ENCODE measurements around the gene ZMAT5.

The ZMAT5 gene

DNA sequence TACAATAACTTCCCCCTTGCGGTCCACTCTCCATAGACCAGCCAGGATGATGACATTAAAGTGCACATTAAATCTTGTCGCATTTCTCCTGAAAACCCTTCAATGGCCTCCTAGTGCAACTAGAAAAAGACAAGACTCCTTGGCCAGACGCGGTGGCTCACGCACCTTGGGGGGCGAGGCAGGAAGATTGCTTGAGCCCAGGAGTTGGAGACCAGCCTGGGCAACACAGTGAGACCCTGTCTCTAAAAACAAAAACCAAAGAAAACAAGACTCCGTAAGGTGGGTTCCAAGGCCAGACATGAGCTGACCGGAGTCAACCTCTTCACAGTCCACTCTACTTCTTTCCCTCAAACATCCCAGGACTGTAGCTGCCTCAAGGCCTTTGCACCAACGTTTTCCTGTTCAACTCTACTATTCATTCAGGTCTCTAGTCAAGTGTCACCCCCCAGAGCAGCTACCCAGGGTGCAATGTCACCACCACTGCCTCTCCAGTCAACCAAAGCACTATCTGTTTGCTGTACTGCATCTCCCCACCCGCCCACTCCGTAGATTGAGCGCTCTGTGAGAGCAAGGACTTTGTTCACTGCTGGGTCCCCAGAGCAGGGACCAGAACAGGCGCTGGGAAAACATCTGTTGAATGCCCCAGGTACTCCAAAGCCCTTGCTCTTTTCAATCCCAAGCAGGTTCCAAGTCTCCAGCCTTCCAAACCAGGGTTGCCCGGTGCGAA is 739 bp downstream of the ZMAT5 start:
- H3K36me3 ChIP-seq (ENCODE audit: control insufficient read depth, insufficient read depth, low read length), result no peaks in the 10 kb centered on the region
- H3K79me2 ChIP-seq (ENCODE audit: control insufficient read depth, insufficient read depth, low read length), result peaks cover 10% of the 10 kb centered on the region
- H2BK120ac ChIP-seq (ENCODE audit: low read depth, low read length), result no peak overlapping the region
- peaks cover 9% of the 10 kb centered on the region for H3K79me1 ChIP-seq (ENCODE audit: low read length)
- no peak for DNase-seq
- H3K23ac ChIP-seq (ENCODE audit: low read length), result no peak overlapping the region
- peaks cover 4% of the 10 kb centered on the region for H3K4me1 ChIP-seq (ENCODE audit: control insufficient read depth, low read depth, low read length)
- peak overlapping the region; percentile 23 for H4K5ac ChIP-seq (ENCODE audit: low read length)
- H2BK15ac ChIP-seq (replicated peaks; ENCODE audit: low read depth), result no peak overlapping the region
- H3K27ac ChIP-seq (ENCODE audit: low read depth, low read length), result no peak overlapping the region
- peak overlapping the region; percentile 41 for H3K4ac ChIP-seq (ENCODE audit: low read depth, low read length)
- H3K27me3 ChIP-seq (ENCODE audit: insufficient read depth, low read length, poor library complexity), result no peaks in the 10 kb centered on the region
- no peak overlapping the region for H4K8ac ChIP-seq (ENCODE audit: low read depth, low read length)
- H3K9ac ChIP-seq (ENCODE audit: low read length), result peak overlapping the region; percentile 90
- H2AK5ac ChIP-seq (ENCODE audit: low read length), result no peak overlapping the region
- peak overlapping the region; percentile 84 for H3K4me2 ChIP-seq (ENCODE audit: low read length)
- peak overlapping the region; percentile 16 for H3K18ac ChIP-seq (ENCODE audit: low read length)
- peak overlapping the region; percentile 74 for H3K4me3 ChIP-seq (ENCODE audit: low read length)
- no CpG with 5 or more reads among the region's 15 CpGs for WGBS (ENCODE audit: extremely low coverage, insufficient coverage, low lambda C conversion rate)
- no peak overlapping the region for H2BK5ac ChIP-seq (ENCODE audit: low read length)
- H3K56ac ChIP-seq (ENCODE audit: low read length), result peak overlapping the region; percentile 95

GRCh38 chr22:29762263-29762662 is 4.5 kb downstream of the ZMAT5 start:
- Histone ChIP-seq H3K4me2 (ENCODE audit: low read length) (no peak overlapping the region), H3K79me1 (ENCODE audit: low read length) (no peaks in the 10 kb centered on the region), H3K23ac (ENCODE audit: low read length) (no peak overlapping the region), H2BK5ac (ENCODE audit: low read length) (no peak overlapping the region), H3K27me3 (ENCODE audit: insufficient read depth, low read length, poor library complexity) (no peaks in the 10 kb centered on the region), H3K4ac (ENCODE audit: low read depth, low read length) (no peak overlapping the region), H2BK15ac (replicated peaks; ENCODE audit: low read depth) (no peak overlapping the region), H3K56ac (ENCODE audit: low read length) (no peak overlapping the region), H3K27ac (ENCODE audit: low read depth, low read length) (no peak overlapping the region), H3K9ac (ENCODE audit: low read length) (no peak overlapping the region), H3K18ac (ENCODE audit: low read length) (no peak overlapping the region), H3K4me3 (ENCODE audit: low read length) (no peak overlapping the region), H3K4me1 (ENCODE audit: control insufficient read depth, low read depth, low read length) (no peaks in the 10 kb centered on the region), H4K5ac (ENCODE audit: low read length) (no peak overlapping the region), H3K79me2 (ENCODE audit: control insufficient read depth, insufficient read depth, low read length) (no peaks in the 10 kb centered on the region), H2BK120ac (ENCODE audit: low read depth, low read length) (no peak overlapping the region), H3K36me3 (ENCODE audit: control insufficient read depth, insufficient read depth, low read length) (no peaks in the 10 kb centered on the region), H4K8ac (ENCODE audit: low read depth, low read length) (no peak overlapping the region), H2AK5ac (ENCODE audit: low read length) (no peak overlapping the region)
- no peak for DNase-seq
- WGBS (ENCODE audit: extremely low coverage, insufficient coverage, low lambda C conversion rate), result no CpG with 5 or more reads among the region's 15 CpGs

DNA sequence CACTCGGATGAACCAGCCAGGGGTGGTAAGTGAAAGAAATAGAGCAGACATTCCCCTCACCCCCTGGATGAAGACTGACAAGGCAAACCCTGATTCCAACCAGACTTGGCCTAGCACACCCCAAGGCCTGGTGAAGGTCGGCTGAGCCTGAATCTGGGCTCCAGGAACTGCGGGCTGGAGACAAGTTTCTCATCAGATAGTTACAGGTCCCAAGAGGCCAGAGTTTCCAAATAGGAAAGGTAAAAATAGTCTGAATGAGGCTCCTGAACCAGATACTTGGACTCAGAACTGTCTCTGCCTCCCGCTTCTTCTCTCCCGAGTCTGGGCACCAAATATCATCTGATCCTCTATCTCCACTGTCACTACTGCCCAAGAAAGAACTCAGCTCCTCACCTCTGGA is 7.8 kb downstream of the ZMAT5 start:
- Histone ChIP-seq H3K4me1 (ENCODE audit: control insufficient read depth, low read depth, low read length) (no peaks in the 10 kb centered on the region), H3K18ac (ENCODE audit: low read length) (no peak overlapping the region), H3K9ac (ENCODE audit: low read length) (no peak overlapping the region), H3K27me3 (ENCODE audit: insufficient read depth, low read length, poor library complexity) (no peaks in the 10 kb centered on the region), H2BK120ac (ENCODE audit: low read depth, low read length) (no peak overlapping the region), H4K5ac (ENCODE audit: low read length) (no peak overlapping the region), H3K79me2 (ENCODE audit: control insufficient read depth, insufficient read depth, low read length) (no peaks in the 10 kb centered on the region), H3K23ac (ENCODE audit: low read length) (no peak overlapping the region), H3K79me1 (ENCODE audit: low read length) (no peaks in the 10 kb centered on the region), H3K4me3 (ENCODE audit: low read length) (no peak overlapping the region), H2BK5ac (ENCODE audit: low read length) (no peak overlapping the region), H3K56ac (ENCODE audit: low read length) (no peak overlapping the region), H3K27ac (ENCODE audit: low read depth, low read length) (no peak overlapping the region), H3K4me2 (ENCODE audit: low read length) (no peak overlapping the region), H3K4ac (ENCODE audit: low read depth, low read length) (no peak overlapping the region), H3K36me3 (ENCODE audit: control insufficient read depth, insufficient read depth, low read length) (no peaks in the 10 kb centered on the region), H2BK15ac (replicated peaks; ENCODE audit: low read depth) (no peak overlapping the region), H4K8ac (ENCODE audit: low read depth, low read length) (no peak overlapping the region), H2AK5ac (ENCODE audit: low read length) (no peak overlapping the region)
- no peak for DNase-seq
- whole genome bisulfite sequencing (ENCODE audit: extremely low coverage, insufficient coverage, low lambda C conversion rate), result no CpG with 5 or more reads among the region's 5 CpGs

GRCh38 chr22:29758068-29758622 is 8.7 kb downstream of the ZMAT5 start:
- no peaks in the 10 kb centered on the region for H3K4me1 ChIP-seq (ENCODE audit: control insufficient read depth, low read depth, low read length)
- no peak overlapping the region for H3K4me2 ChIP-seq (ENCODE audit: low read length)
- no peaks in the 10 kb centered on the region for H3K36me3 ChIP-seq (ENCODE audit: control insufficient read depth, insufficient read depth, low read length)
- H2BK5ac ChIP-seq (ENCODE audit: low read length), result no peak overlapping the region
- H2AK5ac ChIP-seq (ENCODE audit: low read length), result no peak overlapping the region
- no peak overlapping the region for H3K4me3 ChIP-seq (ENCODE audit: low read length)
- no peak overlapping the region for H4K8ac ChIP-seq (ENCODE audit: low read depth, low read length)
- H4K5ac ChIP-seq (ENCODE audit: low read length), result no peak overlapping the region
- H3K79me2 ChIP-seq (ENCODE audit: control insufficient read depth, insufficient read depth, low read length), result no peaks in the 10 kb centered on the region
- H3K27me3 ChIP-seq (ENCODE audit: insufficient read depth, low read length, poor library complexity), result no peaks in the 10 kb centered on the region
- WGBS (ENCODE audit: extremely low coverage, insufficient coverage, low lambda C conversion rate), result no CpG with 5 or more reads among the region's 7 CpGs
- no peak overlapping the region for H3K56ac ChIP-seq (ENCODE audit: low read length)
- no peak for DNase-seq
- H3K9ac ChIP-seq (ENCODE audit: low read length), result no peak overlapping the region
- no peak overlapping the region for H3K18ac ChIP-seq (ENCODE audit: low read length)
- H3K27ac ChIP-seq (ENCODE audit: low read depth, low read length), result no peak overlapping the region
- H2BK15ac ChIP-seq (replicated peaks; ENCODE audit: low read depth), result no peak overlapping the region
- no peak overlapping the region for H3K4ac ChIP-seq (ENCODE audit: low read depth, low read length)
- no peaks in the 10 kb centered on the region for H3K79me1 ChIP-seq (ENCODE audit: low read length)
- no peak overlapping the region for H3K23ac ChIP-seq (ENCODE audit: low read length)
- no peak overlapping the region for H2BK120ac ChIP-seq (ENCODE audit: low read depth, low read length)

DNA sequence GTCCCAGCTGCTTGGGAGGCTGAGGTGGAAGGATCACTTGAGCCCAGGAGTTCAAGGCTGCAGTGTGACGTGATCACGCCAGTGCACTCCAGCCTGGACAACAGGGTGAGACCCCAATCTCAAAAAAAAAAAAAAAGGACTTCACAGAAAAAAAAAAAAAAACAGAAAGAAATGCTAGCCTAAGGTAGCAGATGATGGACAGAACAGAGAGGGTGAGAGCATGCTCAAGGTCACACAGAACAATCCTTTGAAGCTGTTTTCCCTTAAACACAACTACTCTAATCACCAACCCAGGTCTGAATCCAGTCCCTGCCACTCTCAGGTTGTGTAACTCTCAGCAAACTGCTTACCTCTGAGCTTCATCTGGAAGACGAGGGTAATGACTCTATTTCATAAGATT is 9.7 kb downstream of the ZMAT5 start:
- Histone ChIP-seq H3K9ac (ENCODE audit: low read length) (no peak overlapping the region), H3K4ac (ENCODE audit: low read depth, low read length) (no peak overlapping the region), H3K18ac (ENCODE audit: low read length) (no peak overlapping the region), H3K27ac (ENCODE audit: low read depth, low read length) (no peak overlapping the region), H3K23ac (ENCODE audit: low read length) (no peak overlapping the region), H3K79me2 (ENCODE audit: control insufficient read depth, insufficient read depth, low read length) (no peaks in the 10 kb centered on the region), H3K27me3 (ENCODE audit: insufficient read depth, low read length, poor library complexity) (no peaks in the 10 kb centered on the region), H4K8ac (ENCODE audit: low read depth, low read length) (no peak overlapping the region), H3K56ac (ENCODE audit: low read length) (no peak overlapping the region), H3K4me1 (ENCODE audit: control insufficient read depth, low read depth, low read length) (no peaks in the 10 kb centered on the region), H3K36me3 (ENCODE audit: control insufficient read depth, insufficient read depth, low read length) (no peaks in the 10 kb centered on the region), H4K5ac (ENCODE audit: low read length) (no peak overlapping the region), H3K4me3 (ENCODE audit: low read length) (no peak overlapping the region), H2BK5ac (ENCODE audit: low read length) (no peak overlapping the region), H2BK15ac (replicated peaks; ENCODE audit: low read depth) (no peak overlapping the region), H3K4me2 (ENCODE audit: low read length) (no peak overlapping the region), H2AK5ac (ENCODE audit: low read length) (no peak overlapping the region), H2BK120ac (ENCODE audit: low read depth, low read length) (no peak overlapping the region), H3K79me1 (ENCODE audit: low read length) (no peaks in the 10 kb centered on the region)
- no CpG with 5 or more reads among the region's 3 CpGs for WGBS (ENCODE audit: extremely low coverage, insufficient coverage, low lambda C conversion rate)
- DNase-seq, result no peak

- no peak overlapping the region for H4K5ac ChIP-seq (ENCODE audit: low read length)
- no peak for DNase-seq
- H3K27me3 ChIP-seq (ENCODE audit: insufficient read depth, low read length, poor library complexity), result no peaks in the 10 kb centered on the region
Measured at GRCh38 chr22:29756341-29756740, 10.5 kb downstream of the ZMAT5 start.

More at GRCh38 chr22:29756341-29756740, 10.5 kb downstream of the ZMAT5 start:
- Histone ChIP-seq H3K79me1 (ENCODE audit: low read length) (no peaks in the 10 kb centered on the region), H3K4me1 (ENCODE audit: control insufficient read depth, low read depth, low read length) (no peaks in the 10 kb centered on the region), H3K56ac (ENCODE audit: low read length) (no peak overlapping the region), H2AK5ac (ENCODE audit: low read length) (no peak overlapping the region), H2BK15ac (replicated peaks; ENCODE audit: low read depth) (no peak overlapping the region), H3K9ac (ENCODE audit: low read length) (no peak overlapping the region), H3K4ac (ENCODE audit: low read depth, low read length) (no peak overlapping the region), H2BK120ac (ENCODE audit: low read depth, low read length) (no peak overlapping the region), H3K36me3 (ENCODE audit: control insufficient read depth, insufficient read depth, low read length) (no peaks in the 10 kb centered on the region), H2BK5ac (ENCODE audit: low read length) (no peak overlapping the region), H3K4me2 (ENCODE audit: low read length) (no peak overlapping the region), H3K27ac (ENCODE audit: low read depth, low read length) (no peak overlapping the region), H3K4me3 (ENCODE audit: low read length) (no peak overlapping the region), H3K23ac (ENCODE audit: low read length) (no peak overlapping the region), H3K18ac (ENCODE audit: low read length) (no peak overlapping the region), H4K8ac (ENCODE audit: low read depth, low read length) (no peak overlapping the region), H3K79me2 (ENCODE audit: control insufficient read depth, insufficient read depth, low read length) (no peaks in the 10 kb centered on the region)
- WGBS (ENCODE audit: extremely low coverage, insufficient coverage, low lambda C conversion rate), result no CpG with 5 or more reads among the region's 7 CpGs
